ENCODE measurements around the gene SERPIND1. TPM values are rescaled to one million over a fixed set of nuclear protein-coding genes. Genes with fewer than 3 reads are reported as not detected.
"Not testable (repeated sequence)": the region's sequence is repeated elsewhere in the genome, so short reads cannot be mapped to it uniquely, and the experiment has no call there.

The SERPIND1 gene
- polyA plus RNA-seq, 1 experiment = 0.06 TPM

- POLR2A ChIA-PET = interaction anchor here (0.6 kb wide), 1 partner anchor 280 kb away, joined by 7 read pairs; no protein-coding TSS in a partner anchor
- Histone ChIP-seq H3K4me3 (ENCODE audit: low read depth, low read length) (no peak overlapping the region), H3K9me3 (ENCODE audit: control insufficient read depth, insufficient read depth, low read length) (no peaks in the 10 kb centered on the region), H3K27me3 (ENCODE audit: control insufficient read depth, insufficient read depth, low read length) (no peaks in the 10 kb centered on the region), H3K27ac (ENCODE audit: low read depth, low read length) (no peak overlapping the region)
- TF ChIP-seq CTCF (IDR thresholded peaks at IDR 0.05; ENCODE audit: low read depth, low read length) = no peak
- DNase-seq (ENCODE audit: low read depth, low spot score) = no peak
- CTCF ChIA-PET = interaction anchor here (0.6 to 1.1 kb wide), 3 partner anchors 13 to 15 kb away, joined by 3 to 4 read pairs (median 4); no protein-coding TSS in a partner anchor
Observed at GRCh38 chr22:20822240-20822639, 48.3 kb downstream of the SERPIND1 start.

- H3K27me3 ChIP-seq (ENCODE audit: control insufficient read depth, insufficient read depth, low read length) = no peaks in the 10 kb centered on the region
- CTCF ChIA-PET = no interaction called here
- no peak overlapping the region for H3K4me3 ChIP-seq (ENCODE audit: low read depth, low read length)
- no peak for DNase-seq (ENCODE audit: low read depth, low spot score)
- POLR2A ChIA-PET = no interaction called here
- no peak for TF ChIP-seq CTCF (IDR thresholded peaks at IDR 0.05; ENCODE audit: low read depth, low read length)
- H3K27ac ChIP-seq (ENCODE audit: low read depth, low read length) = no peak overlapping the region
- H3K9me3 ChIP-seq (ENCODE audit: control insufficient read depth, insufficient read depth, low read length) = no peaks in the 10 kb centered on the region
Observed at GRCh38 chr22:20823264-20823663, 49.4 kb downstream of the SERPIND1 start.

- POLR2A ChIA-PET; H3K4me3 ChIP-seq (ENCODE audit: low read depth, low read length): not testable (repeated sequence)
- CTCF ChIA-PET = interaction anchor here (0.9 kb wide), 1 partner anchor 60 kb away, joined by 3 read pairs; no protein-coding TSS in a partner anchor
Observed at GRCh38 chr22:20825216-20825615, 51.3 kb downstream of the SERPIND1 start.

GRCh38 chr22:20825624-20826023 lies 51.7 kb downstream of the SERPIND1 start:
- Histone ChIP-seq H3K4me3 (ENCODE audit: low read depth, low read length) (no peak overlapping the region), H3K9me3 (ENCODE audit: control insufficient read depth, insufficient read depth, low read length) (no peaks in the 10 kb centered on the region), H3K27ac (ENCODE audit: low read depth, low read length) (no peak overlapping the region), H3K27me3 (ENCODE audit: control insufficient read depth, insufficient read depth, low read length) (no peaks in the 10 kb centered on the region)
- TF ChIP-seq CTCF (IDR thresholded peaks at IDR 0.05; ENCODE audit: low read depth, low read length) = no peak
- CTCF ChIA-PET = interaction anchor here (0.9 kb wide), 1 partner anchor 60 kb away, joined by 3 read pairs; no protein-coding TSS in a partner anchor
- POLR2A ChIA-PET = no interaction called here
- DNase-seq (ENCODE audit: low read depth, low spot score) = no peak

More at GRCh38 chr22:20825216-20825615, 51.3 kb downstream of the SERPIND1 start:
- not testable (repeated sequence) for H3K9me3 ChIP-seq (ENCODE audit: control insufficient read depth, insufficient read depth, low read length); DNase-seq (ENCODE audit: low read depth, low spot score); H3K27ac ChIP-seq (ENCODE audit: low read depth, low read length); H3K27me3 ChIP-seq (ENCODE audit: control insufficient read depth, insufficient read depth, low read length)

GRCh38 chr22:20826373-20827152 lies 52.6 kb downstream of the SERPIND1 start:
- DNase-seq (ENCODE audit: low read depth, low spot score); H3K27me3 ChIP-seq (ENCODE audit: control insufficient read depth, insufficient read depth, low read length); H3K27ac ChIP-seq (ENCODE audit: low read depth, low read length); POLR2A ChIA-PET; CTCF ChIA-PET; H3K4me3 ChIP-seq (ENCODE audit: low read depth, low read length); H3K9me3 ChIP-seq (ENCODE audit: control insufficient read depth, insufficient read depth, low read length): not testable (repeated sequence)

GRCh38 chr22:20829491-20830134 lies 55.7 kb downstream of the SERPIND1 start:
- no peak for DNase-seq (ENCODE audit: low read depth, low spot score)
- Histone ChIP-seq H3K27ac (ENCODE audit: low read depth, low read length) (no peak overlapping the region), H3K4me3 (ENCODE audit: low read depth, low read length) (no peak overlapping the region), H3K27me3 (ENCODE audit: control insufficient read depth, insufficient read depth, low read length) (no peaks in the 10 kb centered on the region), H3K9me3 (ENCODE audit: control insufficient read depth, insufficient read depth, low read length) (no peaks in the 10 kb centered on the region)
- CTCF ChIA-PET = interaction anchor here (0.6 kb wide), 1 partner anchor 87 kb away, joined by 3 read pairs; no protein-coding TSS in a partner anchor
- POLR2A ChIA-PET = no interaction called here
- TF ChIP-seq CTCF (IDR thresholded peaks at IDR 0.05; ENCODE audit: low read depth, low read length) = no peak

All from AG04450 (cell line).